Measurements from ENCODE around the gene MORF4L1.

GRCh38 chr15:78879517-78880241 is 7.0 kb downstream of the MORF4L1 start:
- TF ChIP-seq, protein P1, sequence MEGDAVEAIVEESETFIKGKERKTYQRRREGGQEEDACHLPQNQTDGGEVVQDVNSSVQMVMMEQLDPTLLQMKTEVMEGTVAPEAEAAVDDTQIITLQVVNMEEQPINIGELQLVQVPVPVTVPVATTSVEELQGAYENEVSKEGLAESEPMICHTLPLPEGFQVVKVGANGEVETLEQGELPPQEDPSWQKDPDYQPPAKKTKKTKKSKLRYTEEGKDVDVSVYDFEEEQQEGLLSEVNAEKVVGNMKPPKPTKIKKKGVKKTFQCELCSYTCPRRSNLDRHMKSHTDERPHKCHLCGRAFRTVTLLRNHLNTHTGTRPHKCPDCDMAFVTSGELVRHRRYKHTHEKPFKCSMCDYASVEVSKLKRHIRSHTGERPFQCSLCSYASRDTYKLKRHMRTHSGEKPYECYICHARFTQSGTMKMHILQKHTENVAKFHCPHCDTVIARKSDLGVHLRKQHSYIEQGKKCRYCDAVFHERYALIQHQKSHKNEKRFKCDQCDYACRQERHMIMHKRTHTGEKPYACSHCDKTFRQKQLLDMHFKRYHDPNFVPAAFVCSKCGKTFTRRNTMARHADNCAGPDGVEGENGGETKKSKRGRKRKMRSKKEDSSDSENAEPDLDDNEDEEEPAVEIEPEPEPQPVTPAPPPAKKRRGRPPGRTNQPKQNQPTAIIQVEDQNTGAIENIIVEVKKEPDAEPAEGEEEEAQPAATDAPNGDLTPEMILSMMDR (IDR thresholded peaks at IDR 0.05) = no peak
- no peak for TF ChIP-seq POLR2A (IDR thresholded peaks at IDR 0.05)
- TF ChIP-seq EP300 (IDR thresholded peaks at IDR 0.05) = no peak
- TF ChIP-seq POLR2AphosphoS5 (IDR thresholded peaks at IDR 0.05) = no peak
